ENCODE measurements around the gene ISLR.

GRCh38 chr15:74158855-74159650, 14.5 kb upstream of the ISLR start:
- TF ChIP-seq CTCF (IDR thresholded peaks at IDR 0.05): no peak
- no peak for TF ChIP-seq POLR2A (IDR thresholded peaks at IDR 0.05)

Measured in ovary (tissue), 3 donors.